ENCODE measurements around the gene MBTD1. TPM values are rescaled to one million over a fixed set of nuclear protein-coding genes. Genes with fewer than 3 reads are reported as not detected.
"Not testable (repeated sequence)": the region's sequence is repeated elsewhere in the genome, so short reads cannot be mapped to it uniquely, and the experiment has no call there.

The MBTD1 gene
- total RNA-seq: 15.2 TPM
- long read RNA-seq, partial matches to known transcripts: 1 of 17 reads
- long read RNA-seq, other reads (novel, unspliced or antisense): 16 of 17 reads

DNA sequence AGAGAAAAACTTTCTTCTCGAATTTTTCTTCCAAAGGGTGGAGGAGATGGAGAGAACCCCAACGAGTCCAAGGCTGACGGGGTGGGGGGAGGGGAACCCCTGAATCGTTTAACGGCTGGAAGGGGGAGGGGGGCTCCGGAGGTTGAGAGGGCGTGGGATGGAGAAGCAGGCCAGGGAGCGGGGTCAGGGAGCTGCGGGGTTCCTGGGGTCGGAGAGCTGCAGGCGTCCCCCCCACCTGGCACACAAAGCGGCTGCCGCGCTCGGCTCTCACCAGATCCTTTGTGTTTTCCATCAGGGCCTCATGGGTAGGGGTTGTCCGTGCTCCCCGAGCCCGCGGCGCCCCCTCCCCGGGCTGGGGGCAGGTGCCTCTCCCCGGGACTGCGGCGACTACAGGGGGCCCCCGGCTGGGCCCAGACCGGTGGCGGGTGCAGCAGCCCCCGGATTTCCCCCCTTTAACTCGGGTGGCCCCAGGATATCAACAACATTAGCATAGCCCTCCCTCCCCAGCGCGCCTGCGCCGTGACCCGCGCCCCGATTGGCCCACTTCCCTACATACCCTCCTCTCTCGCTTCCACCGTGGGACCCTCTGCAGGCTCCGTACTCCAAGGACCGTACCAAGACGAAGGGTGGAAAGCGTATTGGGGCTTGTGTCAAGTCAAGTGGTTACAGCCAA lies at the start of gene MBTD1:
TSS of gene MBTD1 (minus strand) at position 486 of the 673 bp plus-strand sequence. CDS start 34,888 bp downstream, outside the sequence.
- Histone ChIP-seq H3K4me3 (peak within 1 kb of the TSS; percentile 95), H3K4me1 (peaks cover 56% of the 10 kb centered on the region), H3K36me3 (peaks cover 26% of the 10 kb centered on the region), H3K9me3 (no peaks in the 10 kb centered on the region), H3K27me3 (ENCODE audit: low read depth) (no peaks in the 10 kb centered on the region), H3K27ac (peak within 1 kb of the TSS; percentile 98)
- intact Hi-C loops (cut with DNase I): no loop called here
- peak; percentile 95 for DNase-seq
- TF ChIP-seq, protein P1, sequence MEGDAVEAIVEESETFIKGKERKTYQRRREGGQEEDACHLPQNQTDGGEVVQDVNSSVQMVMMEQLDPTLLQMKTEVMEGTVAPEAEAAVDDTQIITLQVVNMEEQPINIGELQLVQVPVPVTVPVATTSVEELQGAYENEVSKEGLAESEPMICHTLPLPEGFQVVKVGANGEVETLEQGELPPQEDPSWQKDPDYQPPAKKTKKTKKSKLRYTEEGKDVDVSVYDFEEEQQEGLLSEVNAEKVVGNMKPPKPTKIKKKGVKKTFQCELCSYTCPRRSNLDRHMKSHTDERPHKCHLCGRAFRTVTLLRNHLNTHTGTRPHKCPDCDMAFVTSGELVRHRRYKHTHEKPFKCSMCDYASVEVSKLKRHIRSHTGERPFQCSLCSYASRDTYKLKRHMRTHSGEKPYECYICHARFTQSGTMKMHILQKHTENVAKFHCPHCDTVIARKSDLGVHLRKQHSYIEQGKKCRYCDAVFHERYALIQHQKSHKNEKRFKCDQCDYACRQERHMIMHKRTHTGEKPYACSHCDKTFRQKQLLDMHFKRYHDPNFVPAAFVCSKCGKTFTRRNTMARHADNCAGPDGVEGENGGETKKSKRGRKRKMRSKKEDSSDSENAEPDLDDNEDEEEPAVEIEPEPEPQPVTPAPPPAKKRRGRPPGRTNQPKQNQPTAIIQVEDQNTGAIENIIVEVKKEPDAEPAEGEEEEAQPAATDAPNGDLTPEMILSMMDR (IDR thresholded peaks at IDR 0.05): no peak
- ATAC-seq: peak; percentile 95 to 96

DNA sequence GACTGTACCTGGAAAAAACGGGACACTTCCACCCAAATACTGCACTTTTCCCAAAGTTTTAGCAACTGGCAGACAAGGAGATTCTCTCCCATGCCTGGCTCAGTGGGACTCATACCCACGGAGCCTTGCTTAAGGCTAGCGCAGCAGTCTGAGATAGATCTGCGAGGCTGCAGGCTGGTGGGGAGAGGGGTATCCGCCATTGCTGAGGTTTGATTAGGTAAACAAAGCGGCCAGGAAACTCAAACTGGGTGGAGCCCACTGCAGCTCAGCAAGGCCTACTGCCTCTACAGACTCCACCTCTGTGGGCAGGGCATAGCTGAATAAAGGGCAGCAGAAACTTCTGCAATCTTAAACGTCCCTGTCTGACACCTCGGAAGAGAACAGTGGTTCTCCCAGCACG lies 45.3 kb upstream of the MBTD1 start:
- no peak overlapping the region for H3K27ac ChIP-seq
- DNase-seq: no peak

DNA sequence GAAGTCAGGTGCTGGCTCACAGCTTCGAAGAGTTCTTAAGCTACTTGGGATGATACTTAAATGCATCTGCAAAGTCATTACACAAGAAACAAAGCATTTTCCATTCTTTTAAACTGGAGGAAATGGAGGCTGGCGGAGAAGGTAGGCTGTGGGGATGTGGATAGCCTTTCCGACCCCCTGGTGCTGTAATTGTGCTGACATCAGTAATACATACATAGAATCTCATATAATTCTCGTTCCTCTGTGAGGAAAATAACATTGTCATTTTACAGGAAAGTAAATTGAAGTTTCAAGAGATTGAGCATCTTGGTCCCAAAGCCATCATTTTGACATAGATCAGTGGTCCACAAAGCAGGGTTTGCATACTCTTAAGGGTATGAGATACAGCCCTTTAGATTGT lies 40.0 kb upstream of the MBTD1 start:
- intact Hi-C loops (cut with DNase I): no loop called here
- DNase-seq: no peak
- peaks cover 30% of the 10 kb centered on the region for H3K36me3 ChIP-seq
- H3K27ac ChIP-seq: no peak overlapping the region
- no peaks in the 10 kb centered on the region for H3K9me3 ChIP-seq
- no peak for ATAC-seq
- no peak overlapping the region for H3K4me3 ChIP-seq
- H3K27me3 ChIP-seq (ENCODE audit: low read depth): no peaks in the 10 kb centered on the region
- TF ChIP-seq, protein P1 (IDR thresholded peaks at IDR 0.05): no peak
- H3K4me1 ChIP-seq: no peaks in the 10 kb centered on the region

More for the DNA sequence above, 45.3 kb upstream of the MBTD1 start:
- TF ChIP-seq, protein P1 (IDR thresholded peaks at IDR 0.05): no peak
- Histone ChIP-seq H3K36me3 (no peaks in the 10 kb centered on the region), H3K4me1 (no peaks in the 10 kb centered on the region), H3K4me3 (no peak overlapping the region), H3K27me3 (ENCODE audit: low read depth) (no peaks in the 10 kb centered on the region), H3K9me3 (no peaks in the 10 kb centered on the region)
- ATAC-seq: no peak
- intact Hi-C loops (cut with DNase I): no loop called here

DNA sequence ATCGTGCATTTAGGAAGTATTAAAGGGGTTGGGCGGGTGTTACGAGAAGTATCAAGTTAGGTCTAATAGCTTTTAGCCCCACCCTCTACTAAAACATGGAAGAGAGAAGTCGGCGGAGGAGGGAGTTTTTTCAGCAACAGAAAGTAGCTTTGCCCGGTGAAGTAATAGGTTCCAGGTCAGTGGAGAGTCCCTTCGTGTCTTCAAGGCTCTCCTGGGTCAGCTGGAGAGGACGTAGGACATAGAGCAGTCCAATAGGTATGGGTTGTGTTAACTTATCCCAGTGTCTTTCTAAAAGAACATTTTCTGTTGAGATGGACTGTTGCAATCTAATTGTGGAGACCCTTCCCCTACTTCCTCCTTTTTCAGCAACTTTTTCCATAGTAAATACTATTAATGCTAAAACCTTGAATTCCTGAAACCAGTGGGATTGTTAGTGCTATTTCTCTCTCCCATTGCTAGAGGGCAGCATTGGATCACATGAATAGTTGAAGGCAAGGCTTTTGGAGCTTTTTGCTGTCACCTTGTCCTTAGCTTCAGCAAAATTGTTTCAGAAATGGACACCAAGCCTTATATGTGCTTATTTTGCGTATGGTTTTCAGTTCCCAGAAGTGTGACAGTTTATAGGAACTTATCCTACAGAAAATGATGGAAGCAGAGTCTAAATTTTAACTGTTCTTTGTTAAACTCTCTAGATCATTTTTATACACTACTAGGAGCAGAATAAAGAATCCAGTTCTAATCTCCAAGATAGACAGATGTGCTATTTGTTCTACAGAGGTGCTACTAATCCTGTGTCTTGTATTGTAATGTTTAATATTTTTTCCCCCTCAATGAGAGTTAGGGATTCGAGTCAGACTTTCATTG lies 38.9 kb upstream of the MBTD1 start:
- ATAC-seq: peak in 1 of 2 donors; percentile 36
- TF ChIP-seq, protein P1 (IDR thresholded peaks at IDR 0.05): peak; percentile 50
- no peak overlapping the region for H3K27ac ChIP-seq

DNA sequence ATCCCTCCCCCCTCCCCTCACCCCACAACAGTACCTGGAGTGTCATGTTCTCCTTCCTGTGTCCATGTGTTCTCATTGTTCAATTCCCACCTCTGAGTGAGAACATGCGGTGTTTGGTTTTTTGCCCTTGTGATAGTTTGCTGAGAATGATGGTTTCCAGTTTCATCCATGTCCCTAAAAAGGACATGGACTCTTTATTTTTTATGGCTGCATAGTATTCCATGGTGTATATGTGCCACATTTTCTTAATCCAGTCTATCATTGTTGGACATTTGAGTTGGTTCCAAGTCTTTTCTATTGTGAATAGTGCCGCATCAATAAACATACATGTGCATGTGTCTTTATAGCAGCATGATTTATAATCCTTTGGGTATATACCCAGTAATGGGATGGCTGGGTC lies 34.5 kb upstream of the MBTD1 start:
- H3K27ac ChIP-seq; H3K4me1 ChIP-seq; ATAC-seq; H3K4me3 ChIP-seq; H3K9me3 ChIP-seq; DNase-seq; intact Hi-C loops (cut with DNase I); H3K27me3 ChIP-seq (ENCODE audit: low read depth): not testable (repeated sequence)
- H3K36me3 ChIP-seq: peaks cover 76% of the 10 kb centered on the region

More for the DNA sequence above, 38.9 kb upstream of the MBTD1 start:
- intact Hi-C loops (cut with DNase I): no loop called here
- Histone ChIP-seq H3K4me1 (no peaks in the 10 kb centered on the region), H3K27me3 (ENCODE audit: low read depth) (no peaks in the 10 kb centered on the region), H3K9me3 (no peaks in the 10 kb centered on the region), H3K4me3 (no peak overlapping the region), H3K36me3 (peaks cover 32% of the 10 kb centered on the region)
- no peak for DNase-seq

All from lower lobe of right lung (tissue), 2 donors.